GM12892 (cell line): ENCODE measurements around the gene ATOH8.

Source experiments
- POLR2A ChIP-seq: IDR thresholded peaks from 2 replicates; pipeline ENCODE4 v1.6.1; 2011; ENCODE audit warnings: low read depth, low read length, control low read depth
- TAF1 ChIP-seq: IDR thresholded peaks from 2 replicates; pipeline ENCODE4 v1.6.1; 2011; ENCODE audit warnings: low read depth, mild to moderate bottlenecking, control low read depth, low read length, borderline replicate concordance

GRCh38 chr2:85797921-85798320 is 44.1 kb downstream of the ATOH8 start:
- no peak for TF ChIP-seq POLR2A
- no peak for TF ChIP-seq TAF1
